Smooth muscle cell (in vitro differentiated cells): ENCODE results near the gene DCLK1. TPM values are rescaled to one million over a fixed set of nuclear protein-coding genes. Genes with fewer than 3 reads are reported as not detected.

Experiments
- DNase-seq: peaks from one replicate; lab custom pipeline; 2025; ENCODE audit not compliant: unreplicated experiment; lab: John Stamatoyannopoulos, UW
- H2AFZ ChIP-seq: fragments of 200-600 bp; sonication (generic); 2 replicates; pipeline ENCODE4 v1.6.0; 2016; ENCODE audit warnings: antibody characterized with exemption, low read depth, mild to moderate bottlenecking
- H3F3A ChIP-seq: fragments of 200-600 bp; sonication (generic); 2 replicates; pipeline ENCODE4 v1.6.0; 2017; ENCODE audit warnings: antibody characterized with exemption, low read depth
- H3K27ac ChIP-seq: fragments of 200-600 bp; sonication (generic); 2 replicates; pipeline ENCODE4 v1.5.1; 2016; ENCODE audit warnings: low read depth, mild to moderate bottlenecking
- H3K27me3 ChIP-seq: fragments of 200-600 bp; sonication (generic); 2 replicates; pipeline ENCODE4 v1.6.1; 2016; ENCODE audit warnings: low read depth, mild to moderate bottlenecking
- H3K36me3 ChIP-seq: fragments of 200-600 bp; sonication (generic); 2 replicates; pipeline ENCODE4 v1.5.1; 2016; ENCODE audit warnings: low read depth
- H3K4me1 ChIP-seq: fragments of 200-600 bp; sonication (generic); 2 replicates; pipeline ENCODE4 v1.5.1; 2016; ENCODE audit warnings: low read depth
- H3K4me2 ChIP-seq: fragments of 200-600 bp; sonication (generic); 2 replicates; pipeline ENCODE4 v1.6.0; 2016; ENCODE audit warnings: mild to moderate bottlenecking
- H3K4me3 ChIP-seq: fragments of 200-600 bp; sonication (generic); 2 replicates; pipeline ENCODE4 v1.5.1; 2016; ENCODE audit warnings: mild to moderate bottlenecking
- H3K79me2 ChIP-seq: fragments of 200-600 bp; sonication (generic); 2 replicates; pipeline ENCODE4 v1.6.0; 2016; ENCODE audit warnings: low read depth, mild to moderate bottlenecking
- H3K9ac ChIP-seq: fragments of 200-600 bp; sonication (generic); 2 replicates; pipeline ENCODE4 v1.6.0; 2016; ENCODE audit warnings: low read depth
- H3K9me3 ChIP-seq: fragments of 200-600 bp; sonication (generic); replicated peaks from 2 replicates; pipeline ENCODE4 v1.5.1; 2016; ENCODE audit warnings: low read depth
- H4K20me1 ChIP-seq: fragments of 200-600 bp; sonication (generic); 2 replicates; pipeline ENCODE4 v1.6.0; 2016; ENCODE audit warnings: low read depth
- whole genome bisulfite sequencing: methylation state at CpG from one replicate; pipeline ENCODE4 v1.1.7; 2016; ENCODE audit warnings: low lambda C conversion rate; 5-methylcytosine and 5-hydroxymethylcytosine counted together
- polyA plus RNA-seq: library from polyadenylated mRNA; unstranded; fragments of >200 nt; fragmentation: Nextera tagmentation; extraction: Ambion mirVana; gene quantifications from 2 replicates; pipeline ENCODE4 v1.2.1, GENCODE V29; 2016
- total RNA-seq: library from RNA; depleted of rRNA; stranded (reverse); fragments of >200 nt; gene quantifications from 2 replicates; pipeline ENCODE4 v1.2.3, GENCODE V29; 2014
- TF ChIP-seq, protein P1 (sequence below): fragments of 200-600 bp; sonication (generic); IDR thresholded peaks from 2 replicates; pipeline ENCODE4 v1.5.1; 2017; ENCODE audit warnings: borderline replicate concordance, mild to moderate bottlenecking, antibody characterized with exemption; ENCODE audit not compliant: insufficient read depth, poor library complexity, severe bottlenecking

The DCLK1 gene
- total and polyA plus RNA-seq, 2 experiments from 2014 or later: 0.72 TPM; not detected in 1

- Histone ChIP-seq H2AFZ (peak overlapping the region; percentile 67), H3K79me2 (no peaks in the 10 kb centered on the region), H4K20me1 (no peaks in the 10 kb centered on the region), H3F3A (no peaks in the 10 kb centered on the region), H3K9ac (no peak overlapping the region), H3K36me3 (no peaks in the 10 kb centered on the region), H3K4me2 (peak overlapping the region; percentile 75), H3K27ac (no peak overlapping the region), H3K4me3 (peak overlapping the region; percentile 29), H3K9me3 (no peaks in the 10 kb centered on the region), H3K4me1 (no peaks in the 10 kb centered on the region), H3K27me3 (peaks cover 4% of the 10 kb centered on the region)
- peak; percentile 12 for DNase-seq
- WGBS: 47% methylated on average over 21 of the region's 21 CpGs
- TF ChIP-seq, protein P1, sequence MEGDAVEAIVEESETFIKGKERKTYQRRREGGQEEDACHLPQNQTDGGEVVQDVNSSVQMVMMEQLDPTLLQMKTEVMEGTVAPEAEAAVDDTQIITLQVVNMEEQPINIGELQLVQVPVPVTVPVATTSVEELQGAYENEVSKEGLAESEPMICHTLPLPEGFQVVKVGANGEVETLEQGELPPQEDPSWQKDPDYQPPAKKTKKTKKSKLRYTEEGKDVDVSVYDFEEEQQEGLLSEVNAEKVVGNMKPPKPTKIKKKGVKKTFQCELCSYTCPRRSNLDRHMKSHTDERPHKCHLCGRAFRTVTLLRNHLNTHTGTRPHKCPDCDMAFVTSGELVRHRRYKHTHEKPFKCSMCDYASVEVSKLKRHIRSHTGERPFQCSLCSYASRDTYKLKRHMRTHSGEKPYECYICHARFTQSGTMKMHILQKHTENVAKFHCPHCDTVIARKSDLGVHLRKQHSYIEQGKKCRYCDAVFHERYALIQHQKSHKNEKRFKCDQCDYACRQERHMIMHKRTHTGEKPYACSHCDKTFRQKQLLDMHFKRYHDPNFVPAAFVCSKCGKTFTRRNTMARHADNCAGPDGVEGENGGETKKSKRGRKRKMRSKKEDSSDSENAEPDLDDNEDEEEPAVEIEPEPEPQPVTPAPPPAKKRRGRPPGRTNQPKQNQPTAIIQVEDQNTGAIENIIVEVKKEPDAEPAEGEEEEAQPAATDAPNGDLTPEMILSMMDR: peak; percentile 96
Measured at GRCh38 chr13:35720690-35721554, 410.3 kb downstream of the DCLK1 start.

DNA sequence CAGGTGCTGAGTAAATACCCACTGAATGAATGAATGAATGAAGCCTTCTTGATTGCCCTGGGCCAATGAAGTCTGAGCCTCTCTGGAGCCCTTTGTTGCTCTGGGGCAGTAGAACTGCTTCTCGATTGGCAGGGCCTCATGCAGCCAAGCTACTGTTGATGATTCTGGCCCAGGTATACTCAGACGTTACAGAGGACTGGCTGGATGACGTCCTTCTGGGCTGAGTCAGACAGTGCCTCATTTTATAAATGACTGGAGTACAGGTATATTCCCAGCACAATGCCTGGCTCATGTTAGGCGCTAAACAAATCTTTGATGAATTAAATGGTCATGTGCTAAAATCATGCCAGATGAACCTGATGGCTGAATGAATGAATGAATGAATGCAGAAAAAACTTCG is 410.9 kb downstream of the DCLK1 start:
- Histone ChIP-seq H2AFZ (no peak overlapping the region), H3K79me2 (no peaks in the 10 kb centered on the region), H4K20me1 (no peaks in the 10 kb centered on the region), H3K9ac (no peak overlapping the region), H3K36me3 (no peaks in the 10 kb centered on the region), H3K27me3 (peaks cover 4% of the 10 kb centered on the region), H3K4me2 (peak overlapping the region; percentile 75), H3F3A (no peaks in the 10 kb centered on the region), H3K27ac (no peak overlapping the region), H3K9me3 (no peaks in the 10 kb centered on the region), H3K4me3 (no peak overlapping the region), H3K4me1 (no peaks in the 10 kb centered on the region)
- no peak for DNase-seq
- WGBS: 71% methylated on average over 5 of the region's 5 CpGs
- TF ChIP-seq, protein P1: no peak

Other genes with a start within 250 kb of the DCLK1 start
- 0.04 and 0.13 TPM in 2 replicates for gene SOHLH2, start 83.2 kb upstream of the DCLK1 start, total RNA-seq
- not detected in 2 replicates for gene SOHLH2, start 83.2 kb upstream of the DCLK1 start, polyA plus RNA-seq
- 0.40 and 1.1 TPM in 2 replicates for gene CCDC169, start 166.4 kb upstream of the DCLK1 start, total RNA-seq
- 1.5 and 1.9 TPM in 2 replicates for gene CCDC169, start 166.4 kb upstream of the DCLK1 start, polyA plus RNA-seq
- gene SPART, start 215.0 kb upstream of the DCLK1 start, total RNA-seq: 44.0 and 71.1 TPM in 2 replicates
- gene SPART, start 215.0 kb upstream of the DCLK1 start, polyA plus RNA-seq: 39.0 and 45.1 TPM in 2 replicates